Erythroblast (primary cell): ENCODE results near the gene CCSER1.

ENCODE experiments used
- GATA1 ChIP-seq: IDR thresholded peaks from 2 replicates; pipeline ENCODE4 v1.6.1; 2011; ENCODE audit warnings: low read depth, mild to moderate bottlenecking, control low read depth, low read length, moderate library complexity
- POLR2A ChIP-seq: IDR thresholded peaks from 2 replicates; pipeline ENCODE4 v1.6.1; 2011; ENCODE audit warnings: mild to moderate bottlenecking, low read length

GRCh38 chr4:90798948-90799347 lies 671.8 kb downstream of the CCSER1 start:
- TF ChIP-seq POLR2A = no peak
- TF ChIP-seq GATA1 = no peak
